ENCODE results near the gene BTBD19. TPM values are rescaled to one million over a fixed set of nuclear protein-coding genes. Genes with fewer than 3 reads are reported as not detected.

The BTBD19 gene
- total RNA-seq, 6 experiments from 2014 or later, result 12.2 to 21.4 (median 13.9) TPM

DNA sequence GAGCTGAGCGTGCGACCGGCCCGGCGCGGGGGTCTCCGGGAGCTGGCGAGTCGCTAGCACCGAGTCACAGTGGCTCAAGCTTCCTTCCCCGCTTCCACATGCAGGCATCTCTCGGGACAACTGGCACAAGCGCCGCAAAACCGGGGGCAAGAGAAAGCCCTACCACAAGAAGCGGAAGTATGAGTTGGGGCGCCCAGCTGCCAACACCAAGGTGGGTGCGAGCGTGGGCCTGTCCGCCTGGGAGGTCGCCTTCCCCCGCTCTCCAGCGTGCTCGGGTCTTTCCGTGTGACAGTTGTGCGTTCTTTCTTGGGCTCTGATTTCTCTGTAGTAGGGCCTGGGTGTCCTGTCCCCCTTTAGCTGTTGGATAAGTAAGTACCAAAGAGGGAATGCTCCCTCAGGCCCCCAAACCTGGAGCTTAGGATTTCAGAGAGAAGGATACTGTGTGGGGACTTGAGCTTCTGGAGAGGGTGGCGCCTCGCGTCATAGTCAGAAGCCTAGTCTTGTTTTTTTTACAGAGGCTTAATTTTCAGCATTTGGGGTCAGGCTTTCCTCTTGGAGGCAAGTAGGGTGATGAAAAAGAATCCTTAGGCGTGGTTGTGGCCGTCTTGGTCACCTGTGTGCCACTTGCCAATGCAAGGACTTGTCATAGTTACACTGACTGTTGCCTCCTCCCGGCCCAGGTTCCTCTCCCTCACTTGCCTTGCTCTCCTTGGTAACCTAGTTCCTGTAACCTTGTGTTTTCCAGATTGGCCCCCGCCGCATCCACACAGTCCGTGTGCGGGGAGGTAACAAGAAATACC lies 32.2 kb upstream of the BTBD19 start:
- TF ChIP-seq, protein P1, sequence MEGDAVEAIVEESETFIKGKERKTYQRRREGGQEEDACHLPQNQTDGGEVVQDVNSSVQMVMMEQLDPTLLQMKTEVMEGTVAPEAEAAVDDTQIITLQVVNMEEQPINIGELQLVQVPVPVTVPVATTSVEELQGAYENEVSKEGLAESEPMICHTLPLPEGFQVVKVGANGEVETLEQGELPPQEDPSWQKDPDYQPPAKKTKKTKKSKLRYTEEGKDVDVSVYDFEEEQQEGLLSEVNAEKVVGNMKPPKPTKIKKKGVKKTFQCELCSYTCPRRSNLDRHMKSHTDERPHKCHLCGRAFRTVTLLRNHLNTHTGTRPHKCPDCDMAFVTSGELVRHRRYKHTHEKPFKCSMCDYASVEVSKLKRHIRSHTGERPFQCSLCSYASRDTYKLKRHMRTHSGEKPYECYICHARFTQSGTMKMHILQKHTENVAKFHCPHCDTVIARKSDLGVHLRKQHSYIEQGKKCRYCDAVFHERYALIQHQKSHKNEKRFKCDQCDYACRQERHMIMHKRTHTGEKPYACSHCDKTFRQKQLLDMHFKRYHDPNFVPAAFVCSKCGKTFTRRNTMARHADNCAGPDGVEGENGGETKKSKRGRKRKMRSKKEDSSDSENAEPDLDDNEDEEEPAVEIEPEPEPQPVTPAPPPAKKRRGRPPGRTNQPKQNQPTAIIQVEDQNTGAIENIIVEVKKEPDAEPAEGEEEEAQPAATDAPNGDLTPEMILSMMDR (IDR thresholded peaks at IDR 0.05), result no peak
- Mint-ChIP-seq H3K4me1 (ENCODE audit: low read depth) (peaks cover 37% of the 10 kb centered on the region), H3K9me3 (no peaks in the 10 kb centered on the region), H3K4me3 (peak overlapping the region; percentile 93), H3K36me3 (ENCODE audit: low read depth) (peaks cover 51% of the 10 kb centered on the region), H3K27ac (peak overlapping the region; percentile 97), H3K27me3 (ENCODE audit: insufficient read depth) (peaks cover 9% of the 10 kb centered on the region)
- no peak for DNase-seq

DNA sequence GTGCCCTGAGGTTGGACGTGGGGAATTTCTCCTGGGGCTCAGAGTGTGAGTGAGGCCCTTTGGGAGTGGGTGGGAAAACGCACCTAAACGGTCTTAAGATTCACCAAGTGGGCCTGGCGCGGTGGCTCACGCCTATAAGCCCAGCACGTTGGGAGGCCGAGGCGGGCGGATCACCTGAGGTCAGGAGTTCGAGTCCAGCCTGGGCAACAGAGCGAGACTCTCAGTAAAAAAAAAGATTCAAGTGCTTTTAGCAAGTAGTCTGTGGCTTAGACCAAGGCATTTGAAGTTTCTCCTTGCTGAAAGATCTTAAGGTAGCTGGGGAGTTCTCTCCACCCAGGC lies 31.6 kb upstream of the BTBD19 start:
- TF ChIP-seq, protein P1 (IDR thresholded peaks at IDR 0.05), result no peak
- no peak for DNase-seq
- H3K36me3 Mint-ChIP-seq (ENCODE audit: low read depth), result peaks cover 57% of the 10 kb centered on the region
- peaks cover 9% of the 10 kb centered on the region for H3K27me3 Mint-ChIP-seq (ENCODE audit: insufficient read depth)
- H3K27ac Mint-ChIP-seq, result peak overlapping the region; percentile 97
- H3K4me3 Mint-ChIP-seq, result peak overlapping the region; percentile 93
- no peaks in the 10 kb centered on the region for H3K9me3 Mint-ChIP-seq
- H3K4me1 Mint-ChIP-seq (ENCODE audit: low read depth), result peaks cover 37% of the 10 kb centered on the region

DNA sequence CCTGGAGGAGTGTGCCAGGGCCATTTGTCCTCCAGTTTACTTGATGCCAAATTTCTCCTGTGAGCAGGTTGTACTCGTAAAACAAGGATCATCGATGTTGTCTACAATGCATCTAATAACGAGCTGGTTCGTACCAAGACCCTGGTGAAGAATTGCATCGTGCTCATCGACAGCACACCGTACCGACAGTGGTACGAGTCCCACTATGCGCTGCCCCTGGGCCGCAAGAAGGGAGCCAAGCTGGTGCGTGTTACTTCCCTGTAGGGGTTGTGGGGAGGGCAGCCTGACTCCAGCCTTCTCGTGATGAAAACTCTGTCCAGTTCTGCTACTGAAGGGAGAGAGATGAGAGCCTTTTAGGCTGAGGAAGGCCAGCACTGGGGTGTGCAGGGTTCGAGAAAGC lies 30.8 kb upstream of the BTBD19 start:
- H3K4me1 Mint-ChIP-seq (ENCODE audit: low read depth), result peaks cover 37% of the 10 kb centered on the region
- H3K36me3 Mint-ChIP-seq (ENCODE audit: low read depth), result peaks cover 62% of the 10 kb centered on the region
- no peaks in the 10 kb centered on the region for H3K9me3 Mint-ChIP-seq
- TF ChIP-seq, protein P1 (IDR thresholded peaks at IDR 0.05), result no peak
- peak overlapping the region; percentile 73 for H3K27ac Mint-ChIP-seq
- no peak for DNase-seq
- peak overlapping the region; percentile 93 for H3K4me3 Mint-ChIP-seq
- H3K27me3 Mint-ChIP-seq (ENCODE audit: insufficient read depth), result peaks cover 9% of the 10 kb centered on the region

DNA sequence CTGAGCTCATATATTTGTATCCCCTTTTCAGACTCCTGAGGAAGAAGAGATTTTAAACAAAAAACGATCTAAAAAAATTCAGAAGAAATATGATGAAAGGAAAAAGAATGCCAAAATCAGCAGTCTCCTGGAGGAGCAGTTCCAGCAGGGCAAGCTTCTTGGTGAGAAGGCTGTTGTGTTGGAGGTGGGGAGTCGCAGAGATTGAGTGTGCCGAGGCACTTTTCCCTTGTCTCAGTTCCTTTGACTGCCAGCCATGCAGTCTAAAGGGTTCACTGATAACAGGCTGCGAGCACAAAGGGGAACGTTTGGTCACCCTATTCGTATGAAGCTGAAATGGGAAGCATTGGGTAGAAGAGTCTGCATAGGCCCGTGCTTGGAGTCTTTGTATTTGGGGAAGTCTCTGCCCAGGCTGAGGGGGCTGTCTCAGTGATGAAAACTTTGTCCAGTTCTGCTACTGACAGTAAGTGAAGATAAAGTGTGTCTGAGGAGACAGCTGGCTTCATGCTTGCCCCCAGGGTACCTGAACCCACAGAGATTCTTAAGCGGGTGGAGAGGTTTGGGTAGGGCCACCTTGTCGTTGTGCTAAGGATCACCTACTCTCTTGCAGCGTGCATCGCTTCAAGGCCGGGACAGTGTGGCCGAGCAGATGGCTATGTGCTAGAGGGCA lies 30.2 kb upstream of the BTBD19 start:
- Mint-ChIP-seq H3K27me3 (ENCODE audit: insufficient read depth) (peaks cover 9% of the 10 kb centered on the region), H3K4me3 (peak overlapping the region; percentile 93), H3K27ac (peak overlapping the region; percentile 73), H3K9me3 (no peaks in the 10 kb centered on the region), H3K36me3 (ENCODE audit: low read depth) (peaks cover 62% of the 10 kb centered on the region), H3K4me1 (ENCODE audit: low read depth) (peaks cover 38% of the 10 kb centered on the region)
- no peak for DNase-seq
- TF ChIP-seq, protein P1 (IDR thresholded peaks at IDR 0.05), result no peak

DNA sequence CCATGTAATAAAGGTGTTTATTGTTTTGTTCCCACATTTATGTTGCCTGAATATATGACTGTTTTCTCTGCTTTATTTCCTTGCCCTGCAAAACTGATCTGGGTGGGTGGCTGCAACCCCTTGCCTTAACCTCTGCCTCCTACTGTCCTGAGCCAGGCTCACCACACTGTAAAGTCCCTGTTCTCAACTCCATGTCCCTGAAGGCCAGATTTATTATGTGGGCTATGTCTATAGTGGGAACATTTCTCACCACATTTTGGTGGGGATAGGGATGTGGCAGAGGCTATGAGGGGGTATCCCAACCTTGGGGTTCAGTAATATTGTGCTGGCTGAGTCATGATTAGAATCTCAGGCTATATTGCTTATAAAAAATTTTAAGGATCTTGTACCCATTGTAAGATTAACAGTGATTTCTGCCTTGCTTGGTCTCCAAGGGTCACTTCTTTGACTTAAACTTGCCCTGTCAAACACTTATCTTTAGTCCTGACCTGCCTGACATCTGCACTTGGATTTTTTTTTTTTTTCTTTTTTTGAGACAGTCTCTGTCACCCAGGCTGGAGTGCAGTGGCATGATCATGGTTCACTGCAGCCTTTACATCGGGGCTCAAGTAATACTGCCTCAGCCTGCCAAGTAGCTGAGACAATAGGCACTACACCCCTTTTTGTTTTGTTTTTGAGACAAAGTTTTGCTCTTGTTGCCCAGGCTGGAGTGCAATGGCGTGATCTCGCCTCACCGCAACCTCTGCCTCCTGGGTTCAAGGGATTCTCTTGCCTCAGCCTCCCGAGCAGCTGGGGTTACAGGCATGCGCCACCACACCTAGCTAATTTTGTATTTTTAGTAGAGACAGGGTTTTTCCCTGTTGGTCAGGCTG lies 29.4 kb upstream of the BTBD19 start:
- Mint-ChIP-seq H3K27ac (peak overlapping the region; percentile 73), H3K4me3 (peak overlapping the region; percentile 93), H3K36me3 (ENCODE audit: low read depth) (peaks cover 66% of the 10 kb centered on the region), H3K4me1 (ENCODE audit: low read depth) (peaks cover 46% of the 10 kb centered on the region), H3K9me3 (no peaks in the 10 kb centered on the region), H3K27me3 (ENCODE audit: insufficient read depth) (peaks cover 8% of the 10 kb centered on the region)
- TF ChIP-seq, protein P1 (IDR thresholded peaks at IDR 0.05), result no peak
- DNase-seq, result no peak
